WTC11 (cell line): ENCODE results near the gene PAF1. TPM values are rescaled to one million over a fixed set of nuclear protein-coding genes. Genes with fewer than 3 reads are reported as not detected.

Source experiments
- ATAC-seq: fragments of 200-7000 bp; cut with Tn5 transposase; 2 replicates; pipeline ENCODE4 v1.10.0; 2021; ENCODE audit warnings: mild to moderate bottlenecking, moderate library complexity
- CTCF ChIA-PET: fragments of 300-600 bp; sonication (Branson Sonifier 250); formaldehyde crosslinking; loops from one replicate; lab custom pipeline; 2021; ENCODE audit warnings: antibody characterized with exemption; lab: Charles Lee
- POLR2A ChIA-PET: fragments of 350-600 bp; sonication (Branson Sonifier 250); formaldehyde crosslinking; loops from one replicate; lab custom pipeline; 2021; ENCODE audit warnings: antibody characterized with exemption; lab: Charles Lee
- DNase-seq: peaks from one replicate; pipeline ENCODE4 v3.0.0; 2021; ENCODE audit warnings: low spot score
- H3K27ac Mint-ChIP-seq: 2 replicates; pipeline ENCODE4 v1.8.0; 2021; ENCODE audit warnings: mixed read lengths
- H3K27me3 Mint-ChIP-seq: 2 replicates; pipeline ENCODE4 v1.8.0; 2021; ENCODE audit warnings: low read depth, mild to moderate bottlenecking, moderate library complexity, mixed read lengths
- H3K36me3 Mint-ChIP-seq: 2 replicates; pipeline ENCODE4 v1.8.0; 2021; ENCODE audit warnings: mixed read lengths
- H3K4me1 Mint-ChIP-seq: 2 replicates; pipeline ENCODE4 v1.8.0; 2022; ENCODE audit warnings: mixed read lengths
- H3K4me3 Mint-ChIP-seq: 2 replicates; pipeline ENCODE4 v1.8.0; 2021; ENCODE audit warnings: mild to moderate bottlenecking, moderate library complexity, mixed read lengths
- H3K9me3 Mint-ChIP-seq: 2 replicates; pipeline ENCODE4 v1.8.0; 2021; ENCODE audit warnings: mixed read lengths
- CBFB ChIP-seq: sonication (generic); formaldehyde crosslinking; IDR thresholded peaks from 2 replicates; pipeline ENCODE4 v1.8.1; 2022; ENCODE audit warnings: mild to moderate bottlenecking, low read depth, missing genetic modification reagents
- E2F4 ChIP-seq: sonication (generic); formaldehyde crosslinking; IDR thresholded peaks from 2 replicates; pipeline ENCODE4 v1.8.1; 2022; ENCODE audit warnings: low read depth, mild to moderate bottlenecking, moderate library complexity, missing genetic modification reagents, borderline replicate concordance
- KAT7 ChIP-seq: sonication (generic); formaldehyde crosslinking; IDR thresholded peaks from 2 replicates; pipeline ENCODE4 v1.8.1; 2023; ENCODE audit warnings: missing genetic modification reagents, mild to moderate bottlenecking, borderline replicate concordance
- MAX ChIP-seq: sonication (generic); formaldehyde crosslinking; IDR thresholded peaks from 2 replicates; pipeline ENCODE4 v1.8.0; 2022; ENCODE audit warnings: mild to moderate bottlenecking, missing genetic modification reagents
- NFE2L1 ChIP-seq: sonication (generic); formaldehyde crosslinking; IDR thresholded peaks from 2 replicates; pipeline ENCODE4 v1.8.1; 2023; ENCODE audit warnings: missing genetic modification reagents
- NR3C1 ChIP-seq: sonication (generic); formaldehyde crosslinking; conservative IDR thresholded peaks from 2 replicates; pipeline ENCODE4 v1.8.1; 2023; ENCODE audit warnings: low read depth, mild to moderate bottlenecking, missing genetic modification reagents
- RELA ChIP-seq: sonication (generic); formaldehyde crosslinking; IDR thresholded peaks from 2 replicates; pipeline ENCODE4 v1.8.1; 2022; ENCODE audit warnings: missing genetic modification reagents, mild to moderate bottlenecking, borderline replicate concordance
- SMAD4 ChIP-seq: sonication (generic); formaldehyde crosslinking; IDR thresholded peaks from 2 replicates; pipeline ENCODE4 v1.8.0; 2022; ENCODE audit warnings: mild to moderate bottlenecking, missing genetic modification reagents
- SP1 ChIP-seq: sonication (generic); formaldehyde crosslinking; conservative IDR thresholded peaks from 2 replicates; pipeline ENCODE4 v1.8.1; 2022; ENCODE audit warnings: missing genetic modification reagents
- ZBTB43 ChIP-seq: sonication (generic); formaldehyde crosslinking; IDR thresholded peaks from 2 replicates; pipeline ENCODE4 v1.8.1; 2023; ENCODE audit warnings: mild to moderate bottlenecking, missing genetic modification reagents
- ZNF219 ChIP-seq: sonication (generic); formaldehyde crosslinking; IDR thresholded peaks from 2 replicates; pipeline ENCODE4 v1.8.0; 2023; ENCODE audit warnings: missing genetic modification reagents, mild to moderate bottlenecking, borderline replicate concordance
- ZNF396 ChIP-seq: fragments of 250-450 bp; sonication (Bioruptor Pico); IDR thresholded peaks from 2 replicates; pipeline ENCODE4 v1.8.0; 2021; ENCODE audit warnings: mild to moderate bottlenecking, moderate library complexity, borderline replicate concordance
- ZNF512 ChIP-seq: sonication (generic); formaldehyde crosslinking; IDR thresholded peaks from 2 replicates; pipeline ENCODE4 v1.8.1; 2022; ENCODE audit warnings: missing genetic modification reagents, borderline replicate concordance
- ZNF532 ChIP-seq: fragments of 250-450 bp; sonication (Bioruptor Pico); IDR thresholded peaks from 2 replicates; pipeline ENCODE4 v1.9.0; 2021; ENCODE audit warnings: mild to moderate bottlenecking, borderline replicate concordance
- total RNA-seq: library from RNA; stranded (reverse); gene quantifications from 3 replicates; pipeline ENCODE4 v1.2.3, GENCODE V29; 2021
- TF ChIP-seq, protein P1 (sequence below): fragments of 250-450 bp; sonication (Bioruptor Pico); IDR thresholded peaks from 2 replicates; pipeline ENCODE4 v1.9.0; 2021; ENCODE audit warnings: moderate library complexity, mild to moderate bottlenecking, inconsistent platforms, borderline replicate concordance
- TF ChIP-seq, protein P2 (sequence below): fragments of 250-450 bp; sonication (Bioruptor Pico); conservative IDR thresholded peaks from 2 replicates; pipeline ENCODE4 v1.9.0; 2021; ENCODE audit warnings: mild to moderate bottlenecking
- TF ChIP-seq, protein P3 (sequence below): sonication (generic); formaldehyde crosslinking; IDR thresholded peaks from 2 replicates; pipeline ENCODE4 v1.8.1; 2023; ENCODE audit warnings: mild to moderate bottlenecking, missing genetic modification reagents, moderate library complexity

The PAF1 gene
- total RNA-seq, 1 experiment from 2014 or later = 27.8 TPM

- POLR2A ChIA-PET = no interaction called here
- TF ChIP-seq NFE2L1 (CRISPR knock-in tag) (no peak), CBFB (CRISPR knock-in tag) (no peak), KAT7 (CRISPR knock-in tag) (no peak), ZNF219 (CRISPR knock-in tag) (no peak), ZNF396 (no peak), RELA (CRISPR knock-in tag) (no peak), ZNF532 (no peak)
- no peak for ATAC-seq
- DNase-seq = no peak
- Mint-ChIP-seq H3K4me3 (no peak overlapping the region), H3K27ac (no peak overlapping the region), H3K4me1 (no peaks in the 10 kb centered on the region), H3K27me3 (no peaks in the 10 kb centered on the region), H3K36me3 (peaks cover 73% of the 10 kb centered on the region), H3K9me3 (no peaks in the 10 kb centered on the region)
- CTCF ChIA-PET = no interaction called here
These were observed 15.0 kb downstream of the PAF1 start for GRCh38 chr19:39375929-39376328.

- TF ChIP-seq, protein P1, sequence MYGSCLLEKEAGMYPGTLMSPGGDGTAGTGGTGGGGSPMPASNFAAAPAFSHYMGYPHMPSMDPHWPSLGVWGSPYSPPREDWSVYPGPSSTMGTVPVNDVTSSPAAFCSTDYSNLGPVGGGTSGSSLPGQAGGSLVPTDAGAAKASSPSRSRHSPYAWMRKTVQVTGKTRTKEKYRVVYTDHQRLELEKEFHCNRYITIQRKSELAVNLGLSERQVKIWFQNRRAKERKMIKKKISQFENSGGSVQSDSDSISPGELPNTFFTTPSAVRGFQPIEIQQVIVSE (CRISPR knock-in tag) = no peak
- TF ChIP-seq MAX (CRISPR knock-in tag) (no peak), ZNF512 (CRISPR knock-in tag) (no peak), ZNF532 (no peak), ZBTB43 (no peak), SMAD4 (CRISPR knock-in tag) (no peak), SP1 (CRISPR knock-in tag) (no peak), E2F4 (no peak), KAT7 (CRISPR knock-in tag) (no peak), ZNF219 (CRISPR knock-in tag) (no peak), NR3C1 (CRISPR knock-in tag) (no peak)
- TF ChIP-seq, protein P2, sequence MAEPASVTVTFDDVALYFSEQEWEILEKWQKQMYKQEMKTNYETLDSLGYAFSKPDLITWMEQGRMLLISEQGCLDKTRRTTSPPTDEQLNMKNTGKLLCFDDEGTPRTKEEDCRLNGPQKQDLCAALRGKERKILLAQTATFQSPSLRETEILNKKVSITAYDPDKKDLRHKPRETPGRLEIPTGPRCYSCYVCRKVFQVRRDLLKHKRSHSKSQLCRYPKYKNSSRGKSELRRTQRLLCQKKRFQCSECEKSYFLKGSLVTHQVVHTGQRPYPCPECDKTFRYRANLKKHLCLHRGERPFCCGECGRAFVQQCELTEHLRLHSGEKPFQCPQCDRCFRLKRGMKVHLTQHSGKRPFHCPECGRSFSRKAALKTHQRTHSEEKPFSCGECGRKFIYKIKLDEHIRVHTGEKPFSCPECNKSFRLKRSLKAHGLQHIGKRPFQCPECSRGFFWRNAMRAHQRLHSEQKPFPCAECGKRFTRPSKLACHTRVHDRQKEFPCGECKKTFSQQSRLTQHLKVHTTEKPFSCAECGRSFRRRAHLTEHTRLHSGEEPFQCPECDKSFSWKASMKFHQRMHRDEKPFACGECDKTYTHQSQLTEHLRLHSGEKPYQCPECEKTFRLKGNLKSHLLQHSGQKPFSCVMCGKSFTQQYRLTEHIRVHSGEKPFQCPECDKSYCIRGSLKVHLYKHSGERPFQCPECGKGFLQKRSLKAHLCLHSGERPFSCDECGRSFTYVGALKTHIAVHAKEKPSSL (CRISPR knock-in tag) = no peak
- TF ChIP-seq, protein P3, sequence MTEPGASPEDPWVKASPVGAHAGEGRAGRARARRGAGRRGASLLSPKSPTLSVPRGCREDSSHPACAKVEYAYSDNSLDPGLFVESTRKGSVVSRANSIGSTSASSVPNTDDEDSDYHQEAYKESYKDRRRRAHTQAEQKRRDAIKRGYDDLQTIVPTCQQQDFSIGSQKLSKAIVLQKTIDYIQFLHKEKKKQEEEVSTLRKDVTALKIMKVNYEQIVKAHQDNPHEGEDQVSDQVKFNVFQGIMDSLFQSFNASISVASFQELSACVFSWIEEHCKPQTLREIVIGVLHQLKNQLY (CRISPR knock-in tag) = no peak
- CTCF ChIA-PET = no interaction called here
- no peaks in the 10 kb centered on the region for H3K4me1 Mint-ChIP-seq
- no peak overlapping the region for H3K27ac Mint-ChIP-seq
- no peaks in the 10 kb centered on the region for H3K9me3 Mint-ChIP-seq
- no peaks in the 10 kb centered on the region for H3K27me3 Mint-ChIP-seq
- POLR2A ChIA-PET = no interaction called here
- no peak for DNase-seq
- ATAC-seq = no peak
- H3K36me3 Mint-ChIP-seq = peaks cover 68% of the 10 kb centered on the region
- H3K4me3 Mint-ChIP-seq = no peak overlapping the region
These were observed 18.0 kb downstream of the PAF1 start for GRCh38 chr19:39372941-39373340.
